K562 (cell line): ENCODE measurements around the gene PPM1H. TPM values are rescaled to one million over a fixed set of nuclear protein-coding genes. Genes with fewer than 3 reads are reported as not detected.

ENCODE experiments used
- ATAC-seq: fragments of 200-7000 bp; cut with Tn5 transposase; 3 replicates; pipeline ENCODE4 v1.9.1; 2020; ENCODE audit warnings: moderate library complexity
- BruUV-seq: library from RNA; stranded (reverse); fragments of 400-500 nt; replicated peaks from 2 replicates; lab custom pipeline; 2021; lab: Mats Ljungman, UMichigan
- CTCF ChIA-PET: fragments of 300-600 bp; formaldehyde crosslinking; extraction: SDS; loops from one replicate; lab custom pipeline; 2021; ENCODE audit warnings: low intra/inter-chr PET ratio; lab: Yijun Ruan, JAX
- POLR2A ChIA-PET: fragments of 300-600, 350-650 bp; sonication (Branson Sonifier 250); formaldehyde crosslinking; extraction: SDS; loops from one replicate; lab custom pipeline; 2021; ENCODE audit warnings: antibody characterized with exemption, inconsistent platforms; lab: Yijun Ruan, JAX
- DNase-seq, 4 experiments: peaks; one replicate each; pipeline versions ENCODE4 v3.0.0 to v3.0.0-alpha.2; 2011 to 2018; ENCODE audit warnings: low spot score in 3 of 4, mixed read lengths in 3 of 4; ENCODE audit errors: extremely low read depth in 1 of 4
- FAIRE-seq: peaks from 2 replicates; lab custom pipeline; 2011; peaks lifted over from hg19 to GRCh38; lab: Jason Lieb, UNC
- H2AFZ ChIP-seq: 2 replicates; pipeline ENCODE4 v1.6.0; 2011; ENCODE audit warnings: low read depth, low read length, control low read depth, inconsistent platforms
- H3K27ac ChIP-seq: fragments of 200-600 bp; 3 replicates; pipeline ENCODE4 v1.8.0; 2011; ENCODE audit warnings: low read depth, mild to moderate bottlenecking, control low read depth, inconsistent platforms, low read length, moderate library complexity, mixed read lengths; ENCODE audit errors: extremely low read depth
- H3K27me3 ChIP-seq, 2 experiments: fragments of 300-600 bp in 1 of 2; 2 replicates in 1 of 2; 3 replicates in 1 of 2; pipeline versions ENCODE4 v1.6.0 to v1.8.0; 2011; ENCODE audit warnings: inconsistent platforms in 2 of 2, low read length in 2 of 2, mild to moderate bottlenecking in 1 of 2, mixed read lengths in 1 of 2, moderate library complexity in 1 of 2; ENCODE audit not compliant: control insufficient read depth in 2 of 2, insufficient read depth in 2 of 2
- H3K36me3 ChIP-seq: fragments of 300-600 bp; 3 replicates; pipeline ENCODE4 v1.8.0; 2011; ENCODE audit warnings: mild to moderate bottlenecking, low read length, inconsistent platforms; ENCODE audit not compliant: control insufficient read depth, insufficient read depth
- H3K4me1 ChIP-seq, 2 experiments: fragments of 200-600 bp in 1 of 2; replicated peaks in 1 of 2; 2 replicates in 1 of 2; 3 replicates in 1 of 2; pipeline versions ENCODE4 v1.5.1 to v1.8.0; 2011; ENCODE audit warnings: inconsistent platforms in 2 of 2, low read length in 2 of 2, mild to moderate bottlenecking in 1 of 2, mixed read lengths in 1 of 2, moderate library complexity in 1 of 2; ENCODE audit not compliant: control insufficient read depth in 2 of 2, insufficient read depth in 2 of 2
- H3K4me2 ChIP-seq: 2 replicates; pipeline ENCODE4 v1.6.1; 2011; ENCODE audit warnings: low read length, control low read depth, inconsistent platforms, mixed read lengths; ENCODE audit not compliant: insufficient read depth
- H3K4me3 ChIP-seq: fragments of 200-600 bp; sonication (generic), shearing (Covaris generic); 2 replicates; pipeline ENCODE4 v1.5.1; 2016; ENCODE audit warnings: control low read depth, inconsistent platforms
- H3K79me2 ChIP-seq: fragments of 200-600 bp; 3 replicates; pipeline ENCODE4 v1.8.0; 2011; ENCODE audit warnings: low read length, inconsistent platforms; ENCODE audit not compliant: control insufficient read depth, insufficient read depth
- H3K9ac ChIP-seq, 2 experiments: 2 replicates each; pipeline versions ENCODE4 v1.6.0 to v1.6.1; 2011; ENCODE audit warnings: low read depth in 2 of 2, low read length in 2 of 2, control low read depth in 1 of 2, inconsistent platforms in 1 of 2, mild to moderate bottlenecking in 1 of 2, mixed read lengths in 1 of 2; ENCODE audit not compliant: insufficient read depth in 1 of 2
- H3K9me1 ChIP-seq: one replicate; pipeline ENCODE4 v1.6.0; 2011; ENCODE audit warnings: inconsistent platforms, mild to moderate bottlenecking, low read length, moderate library complexity; ENCODE audit not compliant: control insufficient read depth, insufficient read depth
- H3K9me3 ChIP-seq: replicated peaks from 2 replicates; pipeline ENCODE4 v1.5.1; 2011; ENCODE audit warnings: low read depth, low read length, inconsistent platforms; ENCODE audit not compliant: control insufficient read depth, insufficient read depth
- H4K20me1 ChIP-seq: replicated peaks from 2 replicates; pipeline ENCODE4 v1.6.1; 2011; ENCODE audit warnings: low read length, inconsistent platforms, mixed read lengths; ENCODE audit not compliant: control insufficient read depth, insufficient read depth
- HNRNPK ChIP-seq: fragments of 200-400 bp; formaldehyde crosslinking; IDR thresholded peaks from one replicate; pipeline ENCODE4 v1.6.1; 2018; ENCODE audit warnings: mild to moderate bottlenecking, low read depth, low read length; ENCODE audit not compliant: poor library complexity, severe bottlenecking
- MGA ChIP-seq: fragments of 450-650 bp; IDR thresholded peaks from 2 replicates; pipeline ENCODE4 v1.6.1; 2016; ENCODE audit warnings: mild to moderate bottlenecking, moderate library complexity
- RUNX1 ChIP-seq: sonication (generic); IDR thresholded peaks from 2 replicates; pipeline ENCODE4 v1.6.1; 2016; ENCODE audit warnings: antibody characterized with exemption, low read depth
- SIN3A ChIP-seq, 2 experiments: fragments of 150-350 bp in 1 of 2; IDR thresholded peaks; 2 replicates each; pipeline ENCODE4 v1.6.1; 2011 to 2016; ENCODE audit warnings: borderline replicate concordance in 2 of 2, low read depth in 2 of 2, low read length in 2 of 2, mild to moderate bottlenecking in 2 of 2, moderate library complexity in 2 of 2; ENCODE audit not compliant: control insufficient read depth in 1 of 2
- ZNF212 ChIP-seq: fragments of 450-650 bp; formaldehyde crosslinking; IDR thresholded peaks from 2 replicates; pipeline ENCODE4 v1.4.0; 2020; ENCODE audit warnings: mild to moderate bottlenecking
- ZNF589 ChIP-seq: fragments of 200-800 bp; sonication (Bioruptor generic); IDR thresholded peaks from 2 replicates; pipeline ENCODE4 v1.6.1; 2016; ENCODE audit warnings: low read depth, missing genetic modification characterization, missing compliant biosample characterization
- ZNF717 ChIP-seq: fragments of 250-450 bp; sonication (Bioruptor Pico); IDR thresholded peaks from 2 replicates; pipeline ENCODE4 v1.5.0; 2021
- WGBS: fragments of 100-300 bp; shearing (Covaris generic); methylation state at CpG from one replicate; pipeline ENCODE4 v1.1.6; 2016; ENCODE audit warnings: low coverage, mixed read lengths; ENCODE audit not compliant: insufficient coverage; ENCODE audit errors: missing lambda C conversion rate; 5-methylcytosine and 5-hydroxymethylcytosine counted together
- in situ Hi-C: fragments of 300-500 bp; cut with MboI; formaldehyde crosslinking; loops from 4 replicates; pipeline ENCODE4 v1.15.0; 2018; ENCODE audit warnings: inconsistent platforms, mixed read lengths
- intact Hi-C: fragments of 100-400 bp; cut with micrococcal nuclease; formaldehyde crosslinking; loops from 2 replicates; pipeline ENCODE4 v1.14.2; 2022
- polyA plus RNA-seq, 8 experiments: library from polyadenylated mRNA; depleted of rRNA in 4 of 8; stranded (reverse) in 5 of 8; unstranded in 3 of 8; fragments of >200 nt; fragmentation: Nextera tagmentation in 2 of 8; fragmentation: Illumina TruSeq in 1 of 8; extraction: Ambion mirVana in 2 of 8; extraction: Trizol in 1 of 8; gene quantifications; 2 replicates each; pipeline versions ENCODE4 v1.2.1 to v1.2.3, GENCODE V29; 2011 to 2014; ENCODE audit warnings: inconsistent platforms in 1 of 8, missing spikeins in 1 of 8
- total RNA-seq, 7 experiments: library from RNA; depleted of rRNA in 6 of 7; stranded (reverse); fragments of >200 nt in 6 of 7; fragmentation: Illumina TruSeq in 2 of 7; extraction: Trizol in 2 of 7; gene quantifications; 2 replicates each; pipeline versions ENCODE4 v1.2.1 to v1.2.3, GENCODE V29; 2011 to 2021; ENCODE audit warnings: low replicate concordance in 1 of 7

Gene PPM1H
- total and polyA plus RNA-seq, 9 of the 15 experiments (the other 6 are each of a cell fraction or from before 2014, with no cell fraction given) = 5.3 to 29.3 (median 11.3) TPM

- TF ChIP-seq RUNX1 = no peak
- no peak for TF ChIP-seq HNRNPK
Measured at GRCh38 chr12:62602255-62603060, 332.5 kb downstream of the PPM1H start (continued).

DNA sequence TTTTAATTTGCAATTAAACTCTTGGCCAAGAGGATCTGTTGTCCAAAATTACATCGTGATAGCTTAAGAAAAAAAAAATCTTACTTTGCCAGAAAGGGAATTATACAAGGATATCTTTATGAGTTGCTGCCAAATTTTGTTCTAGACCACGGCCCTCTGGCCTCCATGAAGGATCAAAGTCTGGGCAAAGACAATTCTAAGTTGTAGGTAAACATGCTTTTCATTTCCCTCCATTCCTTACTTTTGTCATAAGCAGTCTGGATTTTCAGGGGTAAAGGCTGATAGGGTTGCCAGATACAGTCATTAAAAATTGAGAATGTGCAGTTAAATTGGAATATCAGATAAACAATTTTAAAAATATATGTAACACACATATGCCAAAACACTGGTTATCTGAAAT, 333.2 kb downstream of the PPM1H start:
- no peak for FAIRE-seq
- H3K4me1 ChIP-seq = peaks cover 17% of the 10 kb centered on the region in 2 experiments; a peak in 4 of 5 replicates
- peak overlapping the region; percentile 73; the same call in 1 of the 2 replicates for H3K4me3 ChIP-seq
- H3K9me1 ChIP-seq = no peaks in the 10 kb centered on the region
- no peaks in the 10 kb centered on the region for H4K20me1 ChIP-seq
- no peak for ATAC-seq
- peak overlapping the region in 1 of 2 experiments; percentile 98; a peak in 2 of 4 replicates for H3K9ac ChIP-seq
- H3K9me3 ChIP-seq = no peaks in the 10 kb centered on the region
- ChIA-PET CTCF (no interaction called here), POLR2A (interaction anchor here (0.6 to 2.5 kb wide), 5 partner anchors 8 to 1799 kb away, joined by 3 to 9 read pairs (median 5); no protein-coding TSS in a partner anchor)
- peak overlapping the region; percentile 100 for H3K27ac ChIP-seq
- DNase-seq = peak in 1 of 4 experiments; percentile 18
- H2AFZ ChIP-seq = peak overlapping the region; percentile 98
- WGBS = 33% methylated on average over 2 of the region's 2 CpGs
- H3K79me2 ChIP-seq = peaks cover 33% of the 10 kb centered on the region
- H3K4me2 ChIP-seq = peak overlapping the region; percentile 86
- in situ Hi-C loops (no loop called here), intact Hi-C loops (loop anchor here (1.0 to 10.0 kb wide), 3 partner anchors 135 to 337 kb away; partner anchors contain the start of genes MON2 and USP15)
- BruUV-seq = no TSS peak
- no peaks in the 10 kb centered on the region for H3K27me3 ChIP-seq
- H3K36me3 ChIP-seq = peaks cover 2% of the 10 kb centered on the region; the same call in 1 of the 3 replicates
- TF ChIP-seq SIN3A (IDR thresholded peaks at IDR 0.05; ENCODE audit: borderline replicate concordance in 2 of 2, control insufficient read depth in 1 of 2, low read depth in 2 of 2, low read length in 2 of 2) = no peak
- TF ChIP-seq ZNF717 (CRISPR knock-in tag) = no peak
- TF ChIP-seq ZNF589 (CRISPR knock-in tag) = 0 out of 2 replicates have a peak, but pooled peaks have one; percentile 6
- no peak for TF ChIP-seq ZNF212 (CRISPR knock-in tag)
- no peak for TF ChIP-seq MGA
